GM12801 (cell line): ENCODE results near the gene KRTAP1-1.

Experiments used
- TF ChIP-seq, protein P1 (sequence below): IDR thresholded peaks from one replicate; pipeline ENCODE4 v1.5.1; 2011; ENCODE audit warnings: control low read depth; ENCODE audit not compliant: insufficient read length; ENCODE audit errors: extremely low read depth

Gene KRTAP1-1

DNA sequence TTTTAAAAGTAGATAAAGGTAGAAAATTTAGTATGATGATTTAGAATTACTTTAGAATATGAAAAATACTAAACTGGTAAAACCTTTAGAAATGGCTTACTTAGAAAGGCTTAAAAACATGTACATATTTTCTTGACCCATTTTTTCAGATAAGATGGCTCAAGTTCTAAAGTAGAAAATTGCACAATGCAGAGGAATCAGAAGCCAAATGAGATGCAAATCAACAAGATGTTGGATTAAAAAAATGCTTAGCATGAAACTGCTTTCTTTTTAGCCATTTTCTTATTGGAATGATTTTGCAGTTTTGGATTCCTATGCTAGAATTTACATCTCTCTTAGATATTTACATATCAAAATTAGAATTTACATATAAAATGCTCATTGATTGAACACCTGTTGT is 30.8 kb downstream of the KRTAP1-1 start:
- TF ChIP-seq, protein P1, sequence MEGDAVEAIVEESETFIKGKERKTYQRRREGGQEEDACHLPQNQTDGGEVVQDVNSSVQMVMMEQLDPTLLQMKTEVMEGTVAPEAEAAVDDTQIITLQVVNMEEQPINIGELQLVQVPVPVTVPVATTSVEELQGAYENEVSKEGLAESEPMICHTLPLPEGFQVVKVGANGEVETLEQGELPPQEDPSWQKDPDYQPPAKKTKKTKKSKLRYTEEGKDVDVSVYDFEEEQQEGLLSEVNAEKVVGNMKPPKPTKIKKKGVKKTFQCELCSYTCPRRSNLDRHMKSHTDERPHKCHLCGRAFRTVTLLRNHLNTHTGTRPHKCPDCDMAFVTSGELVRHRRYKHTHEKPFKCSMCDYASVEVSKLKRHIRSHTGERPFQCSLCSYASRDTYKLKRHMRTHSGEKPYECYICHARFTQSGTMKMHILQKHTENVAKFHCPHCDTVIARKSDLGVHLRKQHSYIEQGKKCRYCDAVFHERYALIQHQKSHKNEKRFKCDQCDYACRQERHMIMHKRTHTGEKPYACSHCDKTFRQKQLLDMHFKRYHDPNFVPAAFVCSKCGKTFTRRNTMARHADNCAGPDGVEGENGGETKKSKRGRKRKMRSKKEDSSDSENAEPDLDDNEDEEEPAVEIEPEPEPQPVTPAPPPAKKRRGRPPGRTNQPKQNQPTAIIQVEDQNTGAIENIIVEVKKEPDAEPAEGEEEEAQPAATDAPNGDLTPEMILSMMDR: no peak

DNA sequence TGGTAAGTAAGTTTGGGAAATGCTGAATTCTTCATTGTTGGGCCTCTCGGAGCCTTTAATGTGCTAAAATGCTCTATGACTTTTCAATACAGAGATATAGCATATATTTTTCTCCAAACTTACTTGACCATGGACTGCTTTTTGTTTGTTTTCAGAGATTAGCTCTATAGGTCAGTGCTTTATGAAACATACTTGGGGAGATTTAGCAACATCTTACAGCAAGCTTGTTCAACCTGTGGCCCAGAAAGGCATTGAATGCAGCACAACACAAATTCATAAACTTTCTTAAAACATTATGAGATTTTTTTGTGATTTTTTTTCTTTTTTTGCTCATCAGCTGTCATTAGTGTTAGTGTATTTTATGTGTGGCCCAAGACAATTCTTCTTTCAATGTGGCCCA is 31.3 kb downstream of the KRTAP1-1 start:
- TF ChIP-seq, protein P1: no peak

DNA sequence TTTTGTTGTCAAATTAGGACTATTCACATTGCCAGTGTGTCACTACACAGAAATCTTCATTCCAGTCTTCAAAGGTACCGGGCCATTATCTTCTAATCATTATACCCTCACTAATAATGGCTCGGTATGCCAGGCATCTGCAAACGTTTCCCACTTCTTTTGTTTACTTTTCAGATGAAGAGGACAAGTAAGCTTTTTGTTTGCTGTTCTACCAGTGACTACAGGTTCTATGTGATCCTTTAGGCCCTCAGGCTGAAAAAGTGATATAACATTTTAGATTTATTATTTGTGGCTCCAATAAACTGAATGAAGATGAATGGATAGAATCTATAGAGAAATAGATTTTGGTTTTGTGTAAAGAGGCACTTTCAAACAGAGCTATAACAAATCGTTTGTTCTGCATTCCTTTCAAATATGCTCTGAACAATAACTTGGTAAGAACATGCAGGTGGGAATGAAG is 31.9 kb downstream of the KRTAP1-1 start:
- TF ChIP-seq, protein P1: no peak

DNA sequence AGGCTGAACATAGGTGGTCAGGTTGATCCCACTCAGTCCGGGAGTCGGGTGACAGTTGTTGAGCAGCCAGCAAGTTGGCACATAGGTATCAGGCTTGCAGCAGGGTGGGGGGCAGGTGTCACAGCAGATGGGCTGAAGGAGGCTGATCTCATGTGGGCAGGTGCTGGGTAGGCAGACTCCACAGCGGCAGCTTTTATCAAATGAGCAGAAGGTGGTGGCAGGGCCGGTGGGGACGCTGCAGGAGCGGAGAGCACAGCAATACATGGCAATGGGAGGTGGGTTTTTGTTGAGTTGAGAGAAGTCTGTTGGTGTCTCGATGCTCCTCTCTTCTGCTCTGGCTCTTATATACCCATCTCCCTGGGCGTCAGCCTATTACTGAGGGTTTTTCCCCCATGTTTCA is 32.4 kb downstream of the KRTAP1-1 start, which contains the start of gene KRTAP3-1:
TSS of gene KRTAP3-1 (minus strand) at position 318 of the 400 bp plus-strand sequence. CDS start at position 264, 54 bp downstream.
- TF ChIP-seq, protein P1: no peak

DNA sequence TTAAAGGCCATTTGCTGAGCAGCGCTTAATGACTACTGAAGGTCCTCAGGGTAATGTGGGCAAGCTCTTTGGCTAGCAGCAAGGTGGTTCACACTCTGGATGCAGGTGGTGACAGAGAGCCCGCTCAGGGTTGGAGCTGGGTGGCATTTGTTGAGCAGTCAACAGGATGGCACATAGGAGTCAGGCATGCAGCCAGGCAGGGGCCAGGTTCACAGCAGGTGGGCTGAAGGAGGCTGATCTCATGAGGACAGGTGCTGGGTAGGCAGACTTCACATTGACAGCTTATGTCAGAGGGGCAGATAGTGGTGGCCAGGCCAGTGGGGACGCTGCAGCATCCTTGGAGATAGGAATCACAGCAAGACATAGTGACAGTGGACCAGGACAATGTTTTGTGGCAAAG is 36.9 kb downstream of the KRTAP1-1 start:
- TF ChIP-seq, protein P1: no peak

DNA sequence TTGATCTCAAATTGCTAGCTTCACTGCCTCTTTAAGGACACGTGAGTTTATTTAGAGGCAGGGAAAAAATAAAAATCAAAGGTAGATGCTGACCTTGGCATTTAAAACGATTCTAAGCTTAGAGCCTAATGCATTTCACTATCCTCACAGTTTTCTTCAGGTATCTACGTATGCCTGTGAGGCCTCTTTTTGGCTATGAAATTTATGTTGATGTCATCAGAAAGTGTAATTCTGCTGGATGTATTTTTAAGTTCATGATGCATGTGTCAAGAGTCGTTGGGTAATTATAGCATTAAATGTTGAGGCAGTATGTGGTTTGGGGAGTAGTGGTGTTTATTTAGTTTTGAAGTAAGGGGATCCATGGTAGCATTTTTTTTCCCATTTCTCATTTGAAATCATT is 37.3 kb downstream of the KRTAP1-1 start:
- TF ChIP-seq, protein P1: no peak

DNA sequence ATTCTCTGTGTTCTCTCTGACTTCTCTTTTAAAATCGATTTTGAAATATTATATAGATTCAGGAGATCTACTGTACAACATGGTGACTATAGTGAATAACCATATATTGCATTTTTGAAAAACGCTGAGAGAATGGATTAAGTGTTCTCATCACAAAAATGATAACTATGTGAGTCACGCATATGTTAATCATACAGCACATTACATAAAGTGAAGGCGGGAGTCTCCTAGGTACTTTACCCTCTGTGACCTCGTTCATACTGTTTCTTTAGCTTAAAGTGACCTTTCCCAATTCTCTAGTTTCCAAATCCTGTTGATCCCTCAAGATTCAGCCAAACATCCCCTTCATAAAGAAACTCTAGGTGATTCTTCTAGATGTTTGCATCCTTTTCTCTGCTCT is 38.4 kb downstream of the KRTAP1-1 start:
- TF ChIP-seq, protein P1: no peak

DNA sequence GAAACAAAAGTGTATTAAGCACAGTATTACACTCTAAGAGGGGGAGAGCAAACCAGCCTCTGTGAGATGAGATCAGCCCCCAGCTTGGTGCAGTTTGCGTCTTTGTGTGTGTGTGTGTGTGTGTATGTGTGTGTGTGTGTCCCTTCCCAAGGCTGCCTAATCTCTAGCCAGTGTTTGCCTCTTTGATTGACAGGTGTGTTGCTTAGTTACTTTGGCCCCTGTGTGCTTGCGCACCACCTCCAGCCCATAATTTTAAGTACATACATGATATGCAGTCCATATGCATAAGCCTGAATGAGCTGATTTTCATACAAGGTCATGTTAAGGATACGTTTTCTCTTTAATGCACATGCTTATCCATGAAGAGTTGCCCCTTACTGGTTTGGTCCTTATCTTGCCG is 39.5 kb downstream of the KRTAP1-1 start:
- TF ChIP-seq, protein P1: no peak
